ENCODE results near the gene GLP2R.

GLP2R gene

GRCh38 chr17:9907131-9907530 is 81.4 kb downstream of the GLP2R start (continued):
- TF ChIP-seq ZNF747 (tag by site-specific recombination; IDR thresholded peaks at IDR 0.05) (no peak), ZNF23 (tag by site-specific recombination; IDR thresholded peaks at IDR 0.05; ENCODE audit: borderline replicate concordance) (no peak), ZNF626 (tag by site-specific recombination; IDR thresholded peaks at IDR 0.05) (no peak)

GRCh38 chr17:9907883-9908648 is 82.3 kb downstream of the GLP2R start:
- no peak overlapping the region for H3K27ac ChIP-seq (ENCODE audit: extremely low read depth, low read depth, low read length)
- CTCF ChIA-PET = interaction anchor here (0.5 to 3.2 kb wide), 7 partner anchors 12 to 319 kb away, joined by 3 to 9 read pairs (median 5); no protein-coding TSS in a partner anchor
- H3K36me3 ChIP-seq (ENCODE audit: control insufficient read depth in 2 of 2, insufficient read depth in 1 of 2, low read length in 2 of 2) = no peaks in the 10 kb centered on the region
- no peaks in the 10 kb centered on the region for H3K9me3 ChIP-seq (ENCODE audit: control insufficient read depth, insufficient read depth, low read depth, low read length)
- POLR2A ChIA-PET = no interaction called here
- H3K4me1 ChIP-seq (ENCODE audit: control insufficient read depth, insufficient read depth, low read length) = no peaks in the 10 kb centered on the region
- no peak overlapping the region for H3K4me3 ChIP-seq (ENCODE audit: low read depth, low read length)
- no peak for TF ChIP-seq ZNF133 (tag by site-specific recombination; IDR thresholded peaks at IDR 0.05)
- no peak for TF ChIP-seq ZNF433 (tag by site-specific recombination; IDR thresholded peaks at IDR 0.05; ENCODE audit: low read depth)
- no peak for TF ChIP-seq ZNF23 (tag by site-specific recombination; IDR thresholded peaks at IDR 0.05; ENCODE audit: borderline replicate concordance)
- no peak for TF ChIP-seq ZNF660 (tag by site-specific recombination; IDR thresholded peaks at IDR 0.05)
- TF ChIP-seq WT1 (tag by site-specific recombination; IDR thresholded peaks at IDR 0.05) = no peak
- TF ChIP-seq YY2 (tag by site-specific recombination; IDR thresholded peaks at IDR 0.05) = no peak
- no peak for TF ChIP-seq ZNF658 (tag by site-specific recombination; IDR thresholded peaks at IDR 0.05)

GRCh38 chr17:9908649-9909042 is 82.9 kb downstream of the GLP2R start:
- Histone ChIP-seq H3K4me1 (ENCODE audit: control insufficient read depth, insufficient read depth, low read length) (no peaks in the 10 kb centered on the region), H3K27ac (ENCODE audit: extremely low read depth, low read depth, low read length) (no peak overlapping the region), H3K9me3 (ENCODE audit: control insufficient read depth, insufficient read depth, low read depth, low read length) (no peaks in the 10 kb centered on the region), H3K4me3 (ENCODE audit: low read depth, low read length) (no peak overlapping the region), H3K36me3 (ENCODE audit: control insufficient read depth in 2 of 2, insufficient read depth in 1 of 2, low read length in 2 of 2) (no peaks in the 10 kb centered on the region)
- ChIA-PET CTCF (interaction anchor here (0.5 to 3.2 kb wide), 7 partner anchors 11 to 318 kb away, joined by 3 to 9 read pairs (median 5); no protein-coding TSS in a partner anchor), POLR2A (no interaction called here)
- TF ChIP-seq ZNF449 (tag by site-specific recombination; IDR thresholded peaks at IDR 0.05) = no peak
- TF ChIP-seq ZEB2 (tag by site-specific recombination; IDR thresholded peaks at IDR 0.05) = no peak
- TF ChIP-seq ZNF658 (tag by site-specific recombination; IDR thresholded peaks at IDR 0.05) = no peak
- no peak for TF ChIP-seq ZFP3 (tag by site-specific recombination; IDR thresholded peaks at IDR 0.05; ENCODE audit: low read depth)
- TF ChIP-seq ZNF510 (tag by site-specific recombination; IDR thresholded peaks at IDR 0.05; ENCODE audit: insufficient replicate concordance) = no peak
- TF ChIP-seq ZNF280D (tag by site-specific recombination; IDR thresholded peaks at IDR 0.05) = no peak
- no peak for TF ChIP-seq ZNF624 (tag by site-specific recombination; IDR thresholded peaks at IDR 0.05)
- TF ChIP-seq ZNF785 (tag by site-specific recombination; IDR thresholded peaks at IDR 0.05) = no peak
- TF ChIP-seq ZNF544 (tag by site-specific recombination; IDR thresholded peaks at IDR 0.05) = no peak
- no peak for TF ChIP-seq TCF7L2 (IDR thresholded peaks at IDR 0.05; ENCODE audit: borderline replicate concordance, low read depth, low read length)
- no peak for TF ChIP-seq ZSCAN30 (tag by site-specific recombination; IDR thresholded peaks at IDR 0.05)
- TF ChIP-seq BCL11B (tag by site-specific recombination; IDR thresholded peaks at IDR 0.05; ENCODE audit: low read depth) = no peak
- TF ChIP-seq ZBTB48 (tag by site-specific recombination; IDR thresholded peaks at IDR 0.05) = no peak
- TF ChIP-seq PRDM2 (tag by site-specific recombination; IDR thresholded peaks at IDR 0.05; ENCODE audit: borderline replicate concordance) = no peak
